HepG2 (cell line): ENCODE results near the gene PLCL1. TPM values are rescaled to one million over a fixed set of nuclear protein-coding genes. Genes with fewer than 3 reads are reported as not detected.

Experiments
- ATAC-seq: fragments of 200-7000 bp; cut with Tn5 transposase; 3 replicates; pipeline ENCODE4 v1.9.1; 2020; ENCODE audit warnings: mild to moderate bottlenecking, moderate library complexity
- BruUV-seq: library from RNA; stranded (reverse); fragments of 400-500 nt; replicated peaks from 2 replicates; lab custom pipeline; 2021; lab: Mats Ljungman, UMichigan
- CTCF ChIA-PET: fragments of 300-600 bp; formaldehyde crosslinking; extraction: SDS; loops from one replicate; lab custom pipeline; 2021; ENCODE audit warnings: low total read pairs, inconsistent platforms, low intra/inter-chr PET ratio; lab: Yijun Ruan, JAX
- POLR2A ChIA-PET: fragments of 350-600 bp; sonication (Branson Sonifier 250); formaldehyde crosslinking; loops from one replicate; lab custom pipeline; 2020; ENCODE audit warnings: antibody characterized with exemption, inconsistent platforms; lab: Yijun Ruan, JAX
- DNase-seq: peaks from one replicate; pipeline ENCODE4 v3.0.0-alpha.2; 2015; ENCODE audit warnings: low spot score
- FAIRE-seq: peaks from 3 replicates; lab custom pipeline; 2011; peaks lifted over from hg19 to GRCh38; lab: Jason Lieb, UNC
- H2AFZ ChIP-seq: one replicate; pipeline ENCODE4 v1.6.1; 2011; ENCODE audit warnings: low read length, inconsistent platforms
- H3K27ac ChIP-seq: fragments of 300-600 bp; 3 replicates; pipeline ENCODE4 v1.8.0; 2011; ENCODE audit warnings: mixed run types, mild to moderate bottlenecking, mixed read lengths, low read length, inconsistent platforms; ENCODE audit not compliant: insufficient read depth; ENCODE audit errors: extremely low read length
- H3K27me3 ChIP-seq, 2 experiments: fragments of 200-600 bp in 1 of 2; 2 replicates in 1 of 2; 3 replicates in 1 of 2; pipeline versions ENCODE4 v1.6.0 to v1.8.0; 2011; ENCODE audit warnings: low read length in 2 of 2, mild to moderate bottlenecking in 2 of 2, moderate library complexity in 2 of 2, inconsistent platforms in 1 of 2; ENCODE audit not compliant: insufficient read depth in 2 of 2, control insufficient read depth in 1 of 2
- H3K36me3 ChIP-seq, 2 experiments: fragments of 200-600 bp in 1 of 2; replicated peaks in 1 of 2; 2 replicates in 1 of 2; 3 replicates in 1 of 2; pipeline versions ENCODE4 v1.5.1 to v1.8.0; 2011; ENCODE audit warnings: low read length in 2 of 2, inconsistent platforms in 1 of 2; ENCODE audit not compliant: insufficient read depth in 2 of 2, control insufficient read depth in 1 of 2
- H3K4me1 ChIP-seq: 2 replicates; pipeline ENCODE4 v1.5.1; 2012; ENCODE audit warnings: low read length, inconsistent platforms; ENCODE audit not compliant: insufficient read depth
- H3K4me2 ChIP-seq: 2 replicates; pipeline ENCODE4 v1.6.0; 2011; ENCODE audit warnings: low read depth, low read length, inconsistent platforms
- H3K4me3 ChIP-seq, 3 experiments: fragments of 200-600 bp in 1 of 3; sonication (generic), shearing (Covaris generic) in 1 of 3; replicated peaks in 1 of 3; 2 replicates each; pipeline ENCODE4 v1.5.1; 2011 to 2016; ENCODE audit warnings: low read length in 3 of 3, inconsistent platforms in 2 of 3, low read depth in 2 of 3, mild to moderate bottlenecking in 2 of 3, control low read depth in 1 of 3, mixed read lengths in 1 of 3; ENCODE audit not compliant: insufficient read depth in 1 of 3
- H3K79me2 ChIP-seq: one replicate; pipeline ENCODE4 v1.6.1; 2011; ENCODE audit warnings: low read length, inconsistent platforms; ENCODE audit not compliant: insufficient read depth
- H3K9ac ChIP-seq: 2 replicates; pipeline ENCODE4 v1.6.0; 2011; ENCODE audit warnings: mild to moderate bottlenecking, low read depth, low read length, inconsistent platforms; ENCODE audit not compliant: insufficient read depth
- H3K9me3 ChIP-seq: 2 replicates; pipeline ENCODE4 v1.5.1; 2012; ENCODE audit warnings: mild to moderate bottlenecking, low read length
- H4K20me1 ChIP-seq: 2 replicates; pipeline ENCODE4 v1.6.0; 2011; ENCODE audit warnings: inconsistent platforms, mild to moderate bottlenecking, low read length, moderate library complexity; ENCODE audit not compliant: insufficient read depth
- ARID2 ChIP-seq: sonication (generic); formaldehyde crosslinking; IDR thresholded peaks from 2 replicates; pipeline ENCODE4 v1.8.1; 2022; ENCODE audit warnings: mild to moderate bottlenecking, missing genetic modification reagents, borderline replicate concordance
- FOSL1 ChIP-seq: sonication (generic); formaldehyde crosslinking; IDR thresholded peaks from 2 replicates; pipeline ENCODE4 v1.9.0; 2021; ENCODE audit warnings: missing genetic modification reagents, borderline replicate concordance
- FOXA1 ChIP-seq, 2 experiments: fragments of 450-650 bp in 1 of 2; sonication (generic) in 1 of 2; formaldehyde crosslinking in 1 of 2; IDR thresholded peaks; 2 replicates each; pipeline versions ENCODE4 v1.4.0 to v1.6.1; 2016 to 2020; ENCODE audit warnings: missing genetic modification reagents in 1 of 2
- HNF4A ChIP-seq: sonication (generic); formaldehyde crosslinking; IDR thresholded peaks from 2 replicates; pipeline ENCODE4 v1.4.0; 2020; ENCODE audit warnings: missing genetic modification reagents
- PRDM15 ChIP-seq: sonication (generic); formaldehyde crosslinking; IDR thresholded peaks from 2 replicates; pipeline ENCODE4 v1.4.0; 2020; ENCODE audit warnings: missing genetic modification reagents
- RFX3 ChIP-seq: IDR thresholded peaks from 2 replicates; pipeline ENCODE4 v1.6.1; 2016; ENCODE audit warnings: missing biosample characterization, missing genetic modification reagents
- SP5 ChIP-seq: IDR thresholded peaks from 2 replicates; pipeline ENCODE4 v1.6.1; 2016; ENCODE audit warnings: low read depth, borderline replicate concordance
- SRF ChIP-seq: IDR thresholded peaks from 2 replicates; pipeline ENCODE4 v1.6.1; 2011; ENCODE audit warnings: mild to moderate bottlenecking, low read depth, low read length, moderate library complexity
- ZFP41 ChIP-seq: sonication (generic); formaldehyde crosslinking; IDR thresholded peaks from 2 replicates; pipeline ENCODE4 v1.4.0; 2020; ENCODE audit warnings: mild to moderate bottlenecking, missing genetic modification reagents, borderline replicate concordance
- ZNF496 ChIP-seq: sonication (generic); formaldehyde crosslinking; IDR thresholded peaks from 2 replicates; pipeline ENCODE4 v1.8.1; 2023; ENCODE audit warnings: mild to moderate bottlenecking, moderate library complexity, missing genetic modification reagents; ENCODE audit not compliant: insufficient replicate concordance
- ZNF501 ChIP-seq: sonication (generic); formaldehyde crosslinking; IDR thresholded peaks from 2 replicates; pipeline ENCODE4 v1.5.1; 2020; ENCODE audit warnings: mild to moderate bottlenecking, moderate library complexity, missing genetic modification reagents
- WGBS: methylation state at CpG from one replicate; pipeline ENCODE4 v1.1.6; 2017; ENCODE audit warnings: low lambda C conversion rate; 5-methylcytosine and 5-hydroxymethylcytosine counted together
- in situ Hi-C: cut with HindIII; loops from 2 replicates; pipeline ENCODE4 v1.10.0; 2017; ENCODE audit warnings: low pct_unique_long_range_greater_than_20kb; ENCODE audit not compliant: extremely low pct_ligation_motif_present
- intact Hi-C: fragments of 100-400 bp; cut with micrococcal nuclease; formaldehyde crosslinking; loops from one replicate; pipeline ENCODE4 v1.10.0; 2022; ENCODE audit not compliant: unreplicated experiment
- polyA plus RNA-seq, 8 experiments: library from polyadenylated mRNA; depleted of rRNA in 3 of 8; stranded (reverse) in 7 of 8; unstranded in 1 of 8; fragments of >200 nt; fragmentation: Illumina TruSeq in 4 of 8; extraction: Trizol in 4 of 8; gene quantifications; 2 replicates each; pipeline versions ENCODE4 v1.2.1 to v1.2.3, GENCODE V29; 2011 to 2016; ENCODE audit warnings: low read depth in 4 of 8, missing spikeins in 1 of 8, mixed read lengths in 1 of 8; ENCODE audit not compliant: insufficient read depth in 1 of 8
- total RNA-seq, 5 experiments: library from RNA; depleted of rRNA; stranded (reverse); fragments of >200 nt; fragmentation: Illumina TruSeq; extraction: Trizol; gene quantifications; 2 replicates each; pipeline ENCODE4 v1.2.3, GENCODE V29; 2016; ENCODE audit warnings: low read depth in 1 of 5

Gene PLCL1
- total and polyA plus RNA-seq, 2 of the 13 experiments (the other 11 are each of a cell fraction or from before 2014, with no cell fraction given): not detected

GRCh38 chr2:197810016-197810415 lies 5.6 kb downstream of the PLCL1 start:
- no peak overlapping the region for H3K27ac ChIP-seq
- TF ChIP-seq RFX3 (CRISPR knock-in tag): no peak
- no peak for TF ChIP-seq HNF4A (CRISPR knock-in tag)
- no peak for TF ChIP-seq ZFP41 (CRISPR knock-in tag)
- TF ChIP-seq ARID2 (CRISPR knock-in tag): no peak
- no peak for TF ChIP-seq PRDM15 (CRISPR knock-in tag)
- TF ChIP-seq SP5 (CRISPR knock-in tag): no peak
- no peak for TF ChIP-seq ZNF501 (CRISPR knock-in tag)
- no peak for TF ChIP-seq ZNF496 (CRISPR knock-in tag)
- no peak for TF ChIP-seq SRF
- no peak for TF ChIP-seq FOXA1 (IDR thresholded peaks at IDR 0.05)
- no peak for TF ChIP-seq FOXA1 (CRISPR knock-in tag; IDR thresholded peaks at IDR 0.05)
- no peak for TF ChIP-seq FOSL1 (CRISPR knock-in tag)
- ATAC-seq: no peak
- H3K36me3 ChIP-seq: no peaks in the 10 kb centered on the region
- no peaks in the 10 kb centered on the region for H3K79me2 ChIP-seq
- 0 out of 2 replicates have a peak, but pooled peaks cover 4% of the 10 kb centered on the region for H3K4me1 ChIP-seq
- no peak overlapping the region for H3K4me3 ChIP-seq
- H4K20me1 ChIP-seq: no peaks in the 10 kb centered on the region
- ChIA-PET POLR2A (no interaction called here), CTCF (no interaction called here)
- no peak for FAIRE-seq
- intact Hi-C loops (no loop called here), in situ Hi-C loops (no loop called here)
- no peak overlapping the region for H3K4me2 ChIP-seq
- no peak for DNase-seq
- peaks cover 5 to 29% of the 10 kb centered on the region in 2 experiments for H3K27me3 ChIP-seq
- no peaks in the 10 kb centered on the region for H3K9me3 ChIP-seq
- WGBS: 0% methylated on average over 3 of the region's 3 CpGs
- H2AFZ ChIP-seq: no peak overlapping the region
- BruUV-seq: no TSS peak
- H3K9ac ChIP-seq: no peak overlapping the region
